Parathyroid adenoma (tissue), 2 donors: Measurements from ENCODE around the gene NCOA3.

Experiments
- H2AFZ ChIP-seq: fragments of 300-600 bp; sonication (generic); one replicate; pipeline ENCODE4 v1.7.0; 2017; ENCODE audit warnings: antibody characterized with exemption, mild to moderate bottlenecking
- H3K27ac ChIP-seq: fragments of 300-600 bp; sonication (generic); one replicate; pipeline ENCODE4 v1.7.0; 2017
- H3K27me3 ChIP-seq: fragments of 300-600 bp; sonication (generic); one replicate; pipeline ENCODE4 v1.7.0; 2017; ENCODE audit warnings: low read length; ENCODE audit not compliant: control insufficient read depth, insufficient read depth
- H3K36me3 ChIP-seq: fragments of 300-600 bp; sonication (generic); one replicate; pipeline ENCODE4 v1.7.0; 2017; ENCODE audit warnings: low read length; ENCODE audit not compliant: control insufficient read depth, insufficient read depth
- H3K4me1 ChIP-seq: fragments of 300-600 bp; sonication (generic); one replicate; pipeline ENCODE4 v1.7.0; 2017; ENCODE audit warnings: control low read depth
- H3K4me2 ChIP-seq: fragments of 300-600 bp; sonication (generic); one replicate; pipeline ENCODE4 v1.7.0; 2017; ENCODE audit warnings: low read length
- H3K4me3 ChIP-seq: fragments of 300-600 bp; sonication (generic); one replicate; pipeline ENCODE4 v1.7.0; 2017; ENCODE audit warnings: low read depth, low read length
- H3K79me2 ChIP-seq: fragments of 300-600 bp; sonication (generic); one replicate; pipeline ENCODE4 v1.7.0; 2017; ENCODE audit warnings: control low read depth
- H3K9ac ChIP-seq: fragments of 300-600 bp; sonication (generic); one replicate; pipeline ENCODE4 v1.7.0; 2017; ENCODE audit warnings: mild to moderate bottlenecking
- H3K9me3 ChIP-seq: fragments of 300-600 bp; sonication (generic); one replicate; pipeline ENCODE4 v1.7.0; 2017; ENCODE audit warnings: low read length; ENCODE audit not compliant: control insufficient read depth
- CTCF ChIP-seq: fragments of 300-600 bp; sonication (generic); IDR thresholded peaks from one replicate; pipeline ENCODE4 v1.7.0; 2017; ENCODE audit warnings: antibody characterized with exemption, mild to moderate bottlenecking
- donor health status: primary hyperparathyroidism.

The NCOA3 gene

GRCh38 chr20:47669927-47670890, 168.5 kb downstream of the NCOA3 start:
- Histone ChIP-seq H3K79me2 (no peaks in the 10 kb centered on the region), H2AFZ (no peak overlapping the region), H3K4me1 (no peaks in the 10 kb centered on the region), H3K9ac (no peak overlapping the region), H3K27me3 (no peaks in the 10 kb centered on the region), H3K36me3 (no peaks in the 10 kb centered on the region), H3K27ac (no peak overlapping the region), H3K4me2 (no peak overlapping the region), H3K9me3 (no peaks in the 10 kb centered on the region), H3K4me3 (no peak overlapping the region)
- TF ChIP-seq CTCF, result no peak

GRCh38 chr20:47670913-47671312, 169.2 kb downstream of the NCOA3 start:
- TF ChIP-seq CTCF, result no peak
- Histone ChIP-seq H3K36me3 (no peaks in the 10 kb centered on the region), H3K9ac (no peak overlapping the region), H3K27me3 (no peaks in the 10 kb centered on the region), H3K4me3 (no peak overlapping the region), H3K4me2 (no peak overlapping the region), H3K79me2 (no peaks in the 10 kb centered on the region), H3K4me1 (no peaks in the 10 kb centered on the region), H3K9me3 (no peaks in the 10 kb centered on the region), H3K27ac (no peak overlapping the region), H2AFZ (no peak overlapping the region)

GRCh38 chr20:47672166-47672565, 170.5 kb downstream of the NCOA3 start:
- H3K27ac ChIP-seq, result no peak overlapping the region

GRCh38 chr20:47672886-47673670, 171.4 kb downstream of the NCOA3 start:
- no peak overlapping the region for H3K27ac ChIP-seq
- no peak overlapping the region for H3K4me3 ChIP-seq
- H3K9me3 ChIP-seq, result no peaks in the 10 kb centered on the region
- no peak for TF ChIP-seq CTCF
- H3K36me3 ChIP-seq, result no peaks in the 10 kb centered on the region
- no peaks in the 10 kb centered on the region for H3K4me1 ChIP-seq
- H3K79me2 ChIP-seq, result no peaks in the 10 kb centered on the region
- no peaks in the 10 kb centered on the region for H3K27me3 ChIP-seq
- H2AFZ ChIP-seq, result no peak overlapping the region
- no peak overlapping the region for H3K9ac ChIP-seq
- H3K4me2 ChIP-seq, result no peak overlapping the region

More at GRCh38 chr20:47672166-47672565, 170.5 kb downstream of the NCOA3 start:
- no peaks in the 10 kb centered on the region for H3K9me3 ChIP-seq
- H2AFZ ChIP-seq, result no peak overlapping the region
- H3K9ac ChIP-seq, result no peak overlapping the region
- no peaks in the 10 kb centered on the region for H3K36me3 ChIP-seq
- no peak for TF ChIP-seq CTCF
- H3K4me3 ChIP-seq, result no peak overlapping the region
- H3K79me2 ChIP-seq, result no peaks in the 10 kb centered on the region
- no peaks in the 10 kb centered on the region for H3K27me3 ChIP-seq
- no peaks in the 10 kb centered on the region for H3K4me1 ChIP-seq
- H3K4me2 ChIP-seq, result no peak overlapping the region
